ENCODE results near the gene RALGDS.
"Not testable (repeated sequence)": the region's sequence is repeated elsewhere in the genome, so short reads cannot be mapped to it uniquely, and the experiment has no call there.

RALGDS gene

DNA sequence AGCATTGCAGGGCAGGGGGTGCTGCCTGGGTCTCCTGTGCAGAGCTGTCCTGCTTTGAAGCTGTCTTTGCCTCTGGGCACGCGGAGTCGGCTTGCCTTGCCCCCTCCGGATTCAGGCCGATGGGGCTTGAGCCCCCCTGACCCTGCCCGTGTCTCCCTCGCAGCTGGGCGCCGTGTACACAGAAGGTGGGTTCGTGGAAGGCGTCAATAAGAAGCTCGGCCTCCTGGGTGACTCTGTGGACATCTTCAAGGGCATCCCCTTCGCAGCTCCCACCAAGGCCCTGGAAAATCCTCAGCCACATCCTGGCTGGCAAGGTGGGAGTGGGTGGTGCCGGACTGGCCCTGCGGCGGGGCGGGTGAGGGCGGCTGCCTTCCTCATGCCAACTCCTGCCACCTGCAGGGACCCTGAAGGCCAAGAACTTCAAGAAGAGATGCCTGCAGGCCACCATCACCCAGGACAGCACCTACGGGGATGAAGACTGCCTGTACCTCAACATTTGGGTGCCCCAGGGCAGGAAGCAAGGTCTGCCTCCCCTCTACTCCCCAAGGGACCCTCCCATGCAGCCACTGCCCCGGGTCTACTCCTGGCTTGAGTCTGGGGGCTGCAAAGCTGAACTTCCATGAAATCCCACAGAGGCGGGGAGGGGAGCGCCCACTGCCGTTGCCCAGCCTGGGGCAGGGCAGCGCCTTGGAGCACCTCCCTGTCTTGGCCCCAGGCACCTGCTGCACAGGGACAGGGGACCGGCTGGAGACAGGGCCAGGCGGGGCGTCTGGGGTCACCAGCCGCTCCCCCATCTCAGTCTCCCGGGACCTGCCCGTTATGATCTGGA, 56.6 kb downstream of the RALGDS start:
- DNase-seq = no peak

DNA sequence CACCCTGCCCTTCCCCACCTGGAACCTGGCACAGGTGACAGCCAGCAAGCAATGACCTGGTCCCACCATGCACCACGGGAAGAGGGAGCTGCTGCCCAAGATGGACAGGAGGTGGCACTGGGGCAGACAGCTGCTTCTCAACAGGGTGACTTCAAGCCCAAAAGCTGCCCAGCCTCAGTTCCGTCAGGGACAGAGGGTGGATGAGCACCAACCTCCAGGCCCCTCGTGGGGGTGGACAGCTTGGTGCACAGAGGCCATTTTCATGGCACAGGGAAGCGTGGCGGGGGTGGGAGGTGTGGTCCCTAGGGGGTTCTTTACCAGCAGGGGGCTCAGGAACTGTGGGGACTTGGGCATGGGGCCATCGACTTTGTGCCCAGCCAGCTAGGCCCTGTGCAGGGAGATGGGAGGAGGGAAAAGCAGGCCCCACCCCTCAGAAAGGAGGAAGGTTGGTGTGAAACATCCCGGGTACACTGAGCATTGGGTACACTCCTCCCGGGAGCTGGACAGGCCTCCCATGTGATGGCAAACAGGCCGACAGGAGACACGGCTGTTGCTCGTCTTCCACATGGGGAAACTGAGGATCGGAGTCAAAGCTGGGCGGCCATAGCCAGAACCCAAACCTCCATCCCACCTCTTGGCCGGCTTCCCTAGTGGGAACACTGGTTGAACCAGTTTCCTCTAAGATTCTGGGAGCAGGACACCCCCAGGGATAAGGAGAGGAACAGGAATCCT, 57.4 kb downstream of the RALGDS start:
- no peak for DNase-seq

DNA sequence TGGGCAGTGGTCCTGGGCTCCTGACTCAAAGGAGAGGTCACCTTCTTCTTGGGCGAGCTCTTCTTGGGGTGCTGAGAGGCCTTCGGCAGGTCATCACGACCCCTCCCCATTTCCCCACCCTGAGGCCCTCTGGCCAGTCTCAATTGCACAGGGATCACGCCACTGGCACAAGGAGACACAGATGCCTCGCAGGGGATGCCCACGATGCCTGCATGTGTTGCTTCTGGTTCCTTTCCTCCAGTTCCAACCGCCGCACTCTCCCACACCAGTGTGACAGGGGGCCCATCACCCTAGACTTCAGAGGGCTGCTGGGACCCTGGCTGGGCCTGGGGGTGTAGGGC, 57.9 kb downstream of the RALGDS start:
- DNase-seq = no peak

DNA sequence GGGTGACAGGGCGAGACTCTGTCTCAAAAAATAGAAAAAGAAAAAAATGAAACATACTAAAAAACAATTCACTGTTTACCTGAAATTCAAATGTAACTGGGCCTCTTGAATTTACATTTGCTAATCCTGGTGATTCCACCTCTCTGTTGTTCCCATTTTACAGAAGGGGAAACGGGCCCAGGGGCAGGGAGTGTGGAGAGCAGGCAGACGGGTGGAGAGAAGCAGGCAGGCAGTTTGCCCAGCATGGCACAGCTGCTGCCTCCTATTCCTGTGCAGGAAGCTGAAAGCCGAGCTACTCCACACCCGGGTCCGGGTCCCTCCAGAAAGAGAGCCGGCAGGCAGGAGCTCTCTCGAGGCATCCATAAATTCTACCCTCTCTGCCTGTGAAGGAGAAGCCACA, 58.5 kb downstream of the RALGDS start:
- not testable (repeated sequence) for DNase-seq

DNA sequence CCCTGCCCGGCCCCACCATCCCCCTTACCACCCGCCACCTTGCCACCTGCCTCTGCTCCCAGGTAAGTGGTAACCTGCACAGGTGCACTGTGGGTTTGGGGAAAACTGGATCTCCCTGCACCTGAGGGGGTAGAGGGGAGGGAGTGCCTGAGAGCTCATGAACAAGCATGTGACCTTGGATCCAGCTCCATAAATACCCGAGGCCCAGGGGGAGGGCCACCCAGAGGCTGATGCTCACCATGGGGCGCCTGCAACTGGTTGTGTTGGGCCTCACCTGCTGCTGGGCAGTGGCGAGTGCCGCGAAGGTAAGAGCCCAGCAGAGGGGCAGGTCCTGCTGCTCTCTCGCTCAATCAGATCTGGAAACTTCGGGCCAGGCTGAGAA, 59.3 kb downstream of the RALGDS start, which contains the start of gene CEL:
TSS of gene CEL (plus strand) at position 218 of the 382 bp plus-strand sequence. CDS start at position 240, 22 bp downstream.
- not testable (repeated sequence) for DNase-seq

DNA sequence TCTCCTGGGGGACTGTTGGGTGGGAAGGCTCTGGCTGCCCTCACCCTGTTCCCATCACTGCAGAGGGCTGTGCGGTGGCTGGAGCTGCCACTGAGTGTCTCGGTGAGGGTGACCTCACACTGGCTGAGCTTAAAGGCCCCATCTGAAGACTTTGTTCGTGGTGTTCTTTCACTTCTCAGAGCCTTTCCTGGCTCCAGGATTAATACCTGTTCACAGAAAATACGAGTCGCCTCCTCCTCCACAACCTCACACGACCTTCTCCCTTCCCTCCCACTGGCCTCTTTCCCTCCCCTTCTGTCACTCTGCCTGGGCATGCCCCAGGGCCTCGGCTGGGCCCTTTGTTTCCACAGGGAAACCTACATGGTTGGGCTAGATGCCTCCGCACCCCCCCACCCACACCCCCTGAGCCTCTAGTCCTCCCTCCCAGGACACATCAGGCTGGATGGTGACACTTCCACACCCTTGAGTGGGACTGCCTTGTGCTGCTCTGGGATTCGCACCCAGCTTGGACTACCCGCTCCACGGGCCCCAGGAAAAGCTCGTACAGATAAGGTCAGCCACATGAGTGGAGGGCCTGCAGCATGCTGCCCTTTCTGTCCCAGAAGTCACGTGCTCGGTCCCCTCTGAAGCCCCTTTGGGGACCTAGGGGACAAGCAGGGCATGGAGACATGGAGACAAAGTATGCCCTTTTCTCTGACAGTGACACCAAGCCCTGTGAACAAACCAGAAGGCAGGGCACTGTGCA, 59.8 kb downstream of the RALGDS start:
- DNase-seq = not testable (repeated sequence)

DNA sequence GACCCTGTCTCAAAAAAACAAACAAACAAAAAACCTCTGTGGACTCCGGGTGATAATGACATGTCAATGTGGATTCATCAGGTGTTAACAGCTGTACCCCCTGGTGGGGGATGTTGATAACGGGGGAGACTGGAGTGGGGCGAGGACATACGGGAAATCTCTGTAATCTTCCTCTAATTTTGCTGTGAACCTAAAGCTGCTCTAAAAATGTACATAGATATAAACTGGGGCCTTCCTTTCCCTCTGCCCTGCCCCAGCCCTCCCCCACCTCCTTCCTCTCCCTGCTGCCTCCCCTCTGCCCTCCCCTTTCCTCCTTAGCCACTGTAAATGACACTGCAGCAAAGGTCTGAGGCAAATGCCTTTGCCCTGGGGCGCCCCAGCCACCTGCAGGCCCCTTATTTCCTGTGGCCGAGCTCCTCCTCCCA, 60.6 kb downstream of the RALGDS start:
- no peak for DNase-seq

DNA sequence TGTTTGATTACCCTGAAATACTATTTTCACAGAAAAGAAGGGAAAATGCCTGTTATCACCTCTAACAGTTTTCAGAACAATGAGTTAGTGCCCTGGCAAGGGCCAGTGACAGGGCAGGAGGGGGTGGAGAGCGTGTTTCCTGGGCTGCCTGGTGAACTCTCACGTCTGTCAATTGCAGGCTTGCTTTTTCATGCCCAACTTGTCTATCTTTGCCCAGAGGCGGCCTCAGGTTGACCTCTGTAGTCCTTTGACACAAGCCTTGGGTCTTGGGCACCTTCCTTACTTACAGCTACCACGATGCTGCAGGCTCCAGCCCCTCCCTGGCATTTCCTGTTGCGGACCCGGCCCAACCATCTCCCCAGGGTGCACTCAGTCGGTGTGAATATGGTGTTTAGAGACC, 61.4 kb downstream of the RALGDS start:
- no peak for DNase-seq

DNA sequence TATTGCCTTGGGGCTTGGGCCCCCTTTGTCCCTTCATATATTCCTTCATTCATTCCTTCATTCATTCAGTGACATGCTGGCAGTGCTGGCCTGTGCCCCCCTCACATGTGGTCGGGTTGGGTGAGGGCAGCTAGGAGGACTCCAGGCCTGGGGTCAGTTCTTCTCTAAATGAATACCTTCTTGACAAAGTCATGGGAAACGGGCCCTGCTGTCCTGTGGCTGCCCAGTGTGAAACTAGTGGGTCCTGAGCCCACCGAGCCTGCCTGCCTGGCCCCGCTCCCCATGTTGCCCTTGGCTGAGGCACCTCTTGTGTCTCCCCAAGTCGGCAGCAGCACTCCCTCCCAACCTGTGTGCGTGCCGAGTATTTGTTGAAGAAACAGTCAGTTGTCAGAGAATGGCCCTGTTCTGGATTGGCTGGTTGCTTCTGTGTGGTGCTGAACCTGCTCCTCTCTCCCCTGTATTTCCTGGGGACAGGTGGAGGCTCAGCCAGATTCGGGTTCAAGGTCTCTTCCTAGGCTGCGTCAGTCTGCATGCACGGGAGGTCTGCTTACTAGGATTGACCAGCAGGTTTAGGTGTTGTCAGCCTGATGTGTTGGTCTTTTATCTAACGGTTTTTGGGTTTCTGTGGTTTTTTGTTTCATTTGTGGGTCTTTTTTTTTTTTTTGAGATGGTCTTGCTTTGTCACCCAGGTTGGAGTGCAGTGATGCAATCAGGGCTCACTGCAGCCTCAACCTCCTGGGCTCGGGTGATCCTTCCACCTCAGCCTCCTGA, 62.3 kb downstream of the RALGDS start:
- no peak for DNase-seq

DNA sequence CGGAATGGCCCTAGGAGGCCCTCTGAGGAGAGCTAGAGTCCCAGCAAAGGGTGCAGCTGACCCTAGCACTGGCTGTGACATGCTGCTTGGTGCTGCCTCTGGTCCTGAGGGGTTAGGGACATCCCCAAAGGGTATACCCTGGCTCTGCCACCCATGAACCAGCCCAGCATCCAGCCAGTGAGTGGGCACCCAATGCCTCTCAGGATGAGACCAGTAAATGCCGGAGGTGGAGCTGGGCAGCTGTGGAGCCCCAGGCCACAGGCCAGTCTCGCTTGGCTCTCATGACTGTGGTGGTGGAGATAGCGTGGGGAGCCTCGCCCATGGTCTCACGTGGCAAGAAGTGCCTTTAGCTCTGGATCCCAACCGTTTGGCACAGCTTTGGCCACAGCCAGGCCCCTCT, 63.0 kb downstream of the RALGDS start:
- DNase-seq = no peak

DNA sequence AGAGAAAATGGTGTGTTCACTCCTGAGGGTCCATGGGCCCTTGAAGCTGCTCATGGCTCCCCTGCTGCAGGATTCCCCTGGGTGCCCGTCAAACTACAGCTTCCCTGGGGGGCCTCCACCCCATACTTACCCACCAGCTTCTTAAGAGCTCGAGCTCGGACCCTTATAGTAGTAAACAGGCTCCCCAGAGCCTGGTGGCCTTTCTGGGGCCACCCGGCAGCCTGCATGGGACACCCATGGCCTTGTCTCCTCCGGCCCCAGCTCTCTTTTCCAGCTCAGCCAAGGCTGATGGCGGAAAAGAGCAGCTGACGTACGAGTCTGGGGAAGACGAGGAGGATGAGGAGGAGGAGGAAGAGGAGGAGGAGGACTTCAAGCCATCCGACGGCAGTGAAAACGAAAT, 63.5 kb downstream of the RALGDS start:
- DNase-seq = no peak

DNA sequence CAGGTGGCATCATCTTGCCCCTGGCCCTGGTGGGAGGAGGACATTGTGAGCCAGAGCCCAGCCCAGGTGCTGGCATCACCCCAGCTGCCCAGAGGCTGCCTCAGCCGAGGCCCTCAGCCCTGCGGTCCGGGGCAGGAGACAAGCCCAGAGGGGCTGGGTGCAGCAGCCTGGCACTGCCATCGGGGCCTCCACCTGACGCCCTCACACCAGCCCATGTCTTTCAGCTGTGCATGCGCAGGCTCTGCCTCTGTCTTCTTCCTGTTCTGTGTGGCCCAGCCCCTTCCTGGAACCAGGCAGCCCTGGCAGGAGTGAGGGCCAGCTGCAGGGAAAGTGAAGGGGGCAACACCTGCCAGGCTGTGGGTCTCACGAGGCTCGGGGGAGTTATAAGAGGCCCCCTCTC, 64.0 kb downstream of the RALGDS start:
- DNase-seq = no peak

DNA sequence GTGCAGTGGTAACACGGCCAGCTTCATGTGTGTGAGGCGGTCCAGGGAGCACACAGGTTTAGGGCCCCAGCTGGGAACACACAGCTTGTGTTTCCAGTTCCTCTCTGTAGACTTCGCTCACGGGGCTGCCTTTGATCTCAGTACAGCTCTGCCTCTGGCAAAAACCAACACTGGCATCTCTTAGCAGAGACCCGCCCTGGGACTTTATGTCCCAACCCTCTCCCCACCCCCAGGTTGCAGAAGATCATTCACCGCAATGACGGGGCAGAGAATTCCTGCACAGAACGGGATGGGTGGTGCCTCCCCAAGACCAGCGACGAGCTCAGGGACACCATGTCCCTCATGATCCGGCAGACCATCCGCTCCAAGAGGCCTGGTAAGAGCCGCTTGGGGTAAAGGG, 64.5 kb downstream of the RALGDS start:
- DNase-seq = no peak

DNA sequence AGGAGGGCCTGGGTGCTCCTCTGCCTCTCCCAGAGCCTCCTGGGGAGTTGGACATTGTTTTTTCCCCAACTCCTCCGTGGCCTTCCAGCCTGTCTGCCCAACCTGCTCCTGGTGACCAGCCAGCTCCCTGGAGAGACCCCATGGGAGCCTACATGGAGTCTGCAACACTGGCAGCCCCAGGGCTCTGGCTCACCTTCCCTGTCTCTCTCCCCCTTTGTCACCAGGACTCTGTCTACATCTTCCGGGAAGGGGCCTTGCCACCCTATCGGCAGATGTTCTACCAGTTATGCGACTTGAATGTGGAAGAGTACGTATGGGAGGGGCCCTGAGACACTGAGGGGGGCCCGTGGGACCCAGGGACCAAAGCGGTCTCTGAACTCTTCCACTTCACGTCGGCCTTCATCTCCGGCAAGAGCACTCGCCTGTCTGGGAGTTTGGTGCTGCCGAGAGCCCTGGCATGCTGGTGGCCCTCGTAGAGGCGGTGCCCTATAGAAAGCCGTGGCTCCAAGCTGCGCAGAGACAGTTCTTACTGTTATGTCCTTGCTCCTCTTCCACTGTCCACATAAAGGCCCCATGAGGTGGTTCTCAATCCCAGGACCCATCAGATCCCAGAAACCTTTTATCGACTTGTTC, 65.1 kb downstream of the RALGDS start:
- DNase-seq = no peak

DNA sequence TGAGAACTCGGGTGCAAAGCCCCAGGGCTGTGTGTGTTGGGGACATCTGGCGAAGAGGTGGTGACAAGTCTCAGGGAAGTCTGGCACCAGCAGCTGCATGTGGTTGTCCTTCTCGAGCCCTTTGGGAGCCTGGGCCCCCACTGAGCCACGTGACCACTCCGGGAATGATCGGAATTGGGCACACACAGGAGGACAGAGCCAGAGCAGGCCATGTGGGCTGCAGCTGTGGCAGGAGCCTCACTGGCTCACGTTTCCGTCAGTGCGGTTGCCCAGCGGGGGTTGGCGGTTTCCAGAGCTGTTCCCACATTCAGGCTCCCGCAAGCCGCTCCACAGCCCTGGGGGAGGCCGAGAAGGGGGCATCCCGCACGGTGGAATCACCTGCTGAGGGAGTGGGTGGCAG, 66.1 kb downstream of the RALGDS start:
- DNase-seq = no peak

DNA sequence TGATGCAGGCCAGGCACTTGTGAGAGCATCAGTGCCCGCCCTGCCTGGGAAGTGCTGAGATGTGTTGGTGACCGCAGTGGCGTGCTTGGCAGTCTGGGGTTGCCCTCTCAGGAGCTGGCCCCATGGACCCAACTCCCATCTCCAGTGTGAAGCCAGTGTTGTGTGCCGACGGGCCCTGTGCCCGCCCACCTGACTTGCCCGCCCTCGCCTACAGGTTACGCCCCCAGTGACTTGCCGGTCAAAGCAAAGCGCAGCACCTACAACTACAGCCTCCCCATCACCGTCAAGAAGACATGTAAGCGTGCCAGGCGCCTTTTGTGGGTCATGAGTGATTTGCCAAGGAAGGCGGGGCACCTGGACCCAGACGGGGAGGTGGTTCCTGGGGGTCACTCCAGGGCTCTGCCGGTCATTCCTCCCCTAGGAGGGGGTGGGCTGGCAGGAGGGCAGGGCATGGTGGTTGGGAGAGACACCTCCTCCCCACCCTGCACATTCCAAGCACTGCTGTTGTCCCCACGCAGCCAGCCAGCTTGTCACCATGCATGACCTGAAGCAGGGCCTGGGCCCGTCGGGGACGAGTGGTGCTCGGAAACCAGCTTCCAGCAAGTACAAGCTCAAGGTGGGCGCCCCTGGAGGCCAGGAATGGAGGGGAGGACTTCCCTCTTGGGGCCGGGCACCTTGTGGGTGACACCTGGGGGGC, 66.7 kb downstream of the RALGDS start:
- no peak for DNase-seq

DNA sequence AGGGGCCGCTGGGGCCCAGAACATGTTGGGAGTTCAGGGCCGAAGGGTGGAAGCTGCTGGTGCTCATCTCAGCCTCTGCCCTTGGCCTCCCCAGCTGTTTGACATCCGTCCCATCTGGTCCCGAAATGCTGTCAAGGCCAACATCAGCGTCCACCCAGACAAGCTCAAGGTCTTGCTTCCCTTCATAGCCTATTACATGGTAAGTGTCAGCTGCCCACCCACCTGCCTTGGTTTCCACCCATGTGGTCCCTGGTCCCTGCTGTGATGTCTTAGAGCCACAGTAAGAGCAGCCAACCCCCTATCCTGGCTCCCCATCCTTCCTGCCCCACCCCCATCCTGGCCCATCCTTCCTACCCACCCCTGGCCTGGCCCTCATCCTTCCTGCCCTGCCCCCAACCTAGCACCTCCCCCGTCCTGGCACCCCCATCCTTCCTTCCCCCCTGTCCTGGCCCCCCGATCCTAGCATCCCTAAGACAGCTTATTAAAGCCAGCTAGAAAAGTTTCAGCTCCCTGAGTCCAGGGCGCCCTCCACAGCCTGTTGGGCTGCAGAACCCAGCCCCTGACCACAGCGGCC, 69.0 kb downstream of the RALGDS start:
- no peak for DNase-seq

DNA sequence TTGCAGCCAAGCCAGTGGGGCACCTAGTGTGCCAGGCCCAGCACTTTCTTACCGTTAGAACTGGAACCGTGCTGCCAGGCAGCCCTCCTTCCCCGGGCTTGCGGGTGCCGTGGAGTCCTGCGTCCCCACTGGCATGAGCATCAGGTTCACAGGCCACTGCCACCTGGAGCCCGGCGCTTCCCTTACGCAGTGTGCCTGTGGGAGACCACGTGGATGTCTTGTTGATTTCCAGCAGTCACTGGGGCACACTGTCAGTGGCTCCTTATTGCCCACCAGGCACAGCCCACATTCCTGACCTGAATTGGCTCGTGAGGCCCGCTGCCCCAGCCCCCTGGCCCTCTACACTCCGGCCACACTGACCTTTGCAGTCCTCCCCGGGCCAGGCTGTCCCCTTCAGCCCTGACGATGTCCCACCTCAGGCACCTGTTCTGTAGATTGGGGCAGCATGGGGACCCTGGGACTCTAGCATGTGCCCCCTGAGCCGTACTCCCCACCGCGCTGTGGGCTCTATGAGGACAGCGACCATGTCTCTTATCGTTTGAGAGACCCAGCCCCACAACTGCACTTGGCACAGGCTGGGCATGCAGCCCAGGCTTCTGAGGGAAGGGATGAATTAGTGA, 69.6 kb downstream of the RALGDS start:
- no peak for DNase-seq

DNA sequence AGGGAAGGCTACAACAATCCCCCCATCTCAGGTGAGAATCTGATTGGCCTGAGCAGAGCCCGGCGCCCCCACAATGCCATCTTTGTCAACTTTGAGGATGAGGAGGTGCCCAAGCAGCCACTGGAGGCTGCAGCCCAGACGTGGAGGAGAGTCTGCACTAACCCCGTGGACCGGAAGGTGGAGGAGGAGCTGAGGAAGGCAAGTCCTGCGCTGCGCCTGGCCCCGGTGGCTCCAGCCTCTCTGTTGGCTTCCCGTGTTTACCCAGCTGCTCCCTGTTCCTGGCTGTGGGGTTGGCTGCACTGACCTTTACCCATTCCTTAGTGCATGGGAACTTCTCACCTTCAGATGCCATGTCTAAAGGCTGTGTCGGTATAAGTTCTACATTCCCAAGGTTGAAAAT, 70.3 kb downstream of the RALGDS start:
- DNase-seq = no peak

DNA sequence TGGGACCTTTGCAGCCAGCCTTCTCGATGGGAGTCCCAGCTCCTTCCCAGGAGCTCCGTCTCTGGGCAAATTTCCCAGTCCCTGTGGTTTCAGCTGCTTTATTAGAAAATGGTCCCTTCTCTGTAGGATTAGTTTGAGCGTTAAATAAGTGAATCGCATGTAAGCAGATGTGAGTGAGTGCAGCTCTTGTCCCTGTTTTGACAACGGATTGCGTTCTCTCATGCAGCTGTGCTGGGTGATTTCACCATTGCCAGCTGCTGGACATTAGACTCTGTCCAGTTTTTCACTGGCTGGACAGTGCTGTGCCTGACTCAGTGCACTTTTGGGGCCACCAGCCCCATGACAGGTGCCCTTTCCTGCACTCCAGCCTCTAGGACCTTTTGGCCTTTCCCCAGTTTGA, 70.9 kb downstream of the RALGDS start:
- no peak for DNase-seq

DNA sequence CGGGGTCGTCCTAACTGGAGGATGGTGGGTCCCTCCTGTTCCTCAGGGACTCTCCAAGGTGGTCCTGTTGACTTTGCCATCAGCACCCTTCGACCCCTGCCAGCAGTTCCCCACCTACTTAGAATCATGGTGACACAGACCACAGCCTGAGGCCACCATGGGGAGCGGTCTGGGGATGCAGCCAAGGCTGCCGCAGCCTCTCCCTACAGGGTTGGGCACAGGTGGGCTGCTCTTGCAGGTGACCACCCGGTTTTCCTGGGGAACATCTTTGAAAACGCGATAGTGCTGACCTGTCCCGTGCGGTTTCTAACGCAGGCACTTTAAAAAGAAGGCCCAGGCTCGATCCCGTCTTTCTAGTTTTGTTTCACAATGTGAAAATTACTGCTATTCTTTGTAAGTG, 72.0 kb downstream of the RALGDS start:
- DNase-seq = no peak
